Kasumi-1 (cell line): ENCODE results near the gene C4A.
"Not testable (repeated sequence)": the region's sequence is repeated elsewhere in the genome, so short reads cannot be mapped to it uniquely, and the experiment has no call there.

Source experiments
- DNase-seq, 2 experiments: peaks; one replicate each; lab custom pipeline; 2025; lab: John Stamatoyannopoulos, UW

C4A gene

GRCh38 chr6:31981744-31982143, at the start of gene C4A:
Gene C4A (plus strand): TSS chr6:31982057. CDS start chr6:31982108, 51 bp downstream.
- not testable (repeated sequence) for DNase-seq

GRCh38 chr6:31932137-31932536, 49.7 kb upstream of the C4A start:
- DNase-seq, result not testable (repeated sequence)

GRCh38 chr6:31933537-31933936, 48.3 kb upstream of the C4A start:
- DNase-seq, result no peak

GRCh38 chr6:31935021-31935420, 46.8 kb upstream of the C4A start:
- DNase-seq, result no peak

GRCh38 chr6:31935823-31936222, 46.0 kb upstream of the C4A start:
- no peak for DNase-seq

GRCh38 chr6:31940256-31940664, 41.6 kb upstream of the C4A start:
- DNase-seq, result no peak

- DNase-seq, result no peak
Measured at GRCh38 chr6:31943742-31944141, 38.1 kb upstream of the C4A start.

GRCh38 chr6:31945154-31945506, 36.7 kb upstream of the C4A start:
- DNase-seq, result no peak

- DNase-seq, result no peak
Measured at GRCh38 chr6:31945507-31946369, 36.1 kb upstream of the C4A start, which contains the start of gene CFB. Gene CFB (plus strand): TSS chr6:31946095. CDS start chr6:31946222, 127 bp downstream.

- DNase-seq, result no peak
Measured at GRCh38 chr6:31946370-31946885, 35.4 kb upstream of the C4A start.

- no peak for DNase-seq
Measured at GRCh38 chr6:31947070-31947675, 34.7 kb upstream of the C4A start.

- DNase-seq, result no peak
Measured at GRCh38 chr6:31947864-31948263, 34.0 kb upstream of the C4A start.

- DNase-seq, result no peak
Measured at GRCh38 chr6:31948306-31948705, 33.6 kb upstream of the C4A start.

GRCh38 chr6:31948753-31949413, 33.0 kb upstream of the C4A start:
- no peak for DNase-seq

- DNase-seq, result no peak
Measured at GRCh38 chr6:31949926-31950548, 31.8 kb upstream of the C4A start.

- peak; percentile 12 to 38 for DNase-seq
Measured at GRCh38 chr6:31952140-31952805, 29.6 kb upstream of the C4A start.

GRCh38 chr6:31952890-31953289, 29.0 kb upstream of the C4A start:
- no peak for DNase-seq

- DNase-seq, result no peak
Measured at GRCh38 chr6:31954511-31954910, 27.3 kb upstream of the C4A start.

GRCh38 chr6:31956796-31957195, 25.1 kb upstream of the C4A start:
- no peak for DNase-seq

- no peak for DNase-seq
Measured at GRCh38 chr6:31958412-31958740, 23.5 kb upstream of the C4A start.
